ENCODE results near the gene CHN2. TPM values are rescaled to one million over a fixed set of nuclear protein-coding genes. Genes with fewer than 3 reads are reported as not detected.

CHN2 gene
- polyA plus RNA-seq, 2 of the 4 experiments (the other 2 are of a cell fraction), result 0.06 TPM; not detected in 1

DNA sequence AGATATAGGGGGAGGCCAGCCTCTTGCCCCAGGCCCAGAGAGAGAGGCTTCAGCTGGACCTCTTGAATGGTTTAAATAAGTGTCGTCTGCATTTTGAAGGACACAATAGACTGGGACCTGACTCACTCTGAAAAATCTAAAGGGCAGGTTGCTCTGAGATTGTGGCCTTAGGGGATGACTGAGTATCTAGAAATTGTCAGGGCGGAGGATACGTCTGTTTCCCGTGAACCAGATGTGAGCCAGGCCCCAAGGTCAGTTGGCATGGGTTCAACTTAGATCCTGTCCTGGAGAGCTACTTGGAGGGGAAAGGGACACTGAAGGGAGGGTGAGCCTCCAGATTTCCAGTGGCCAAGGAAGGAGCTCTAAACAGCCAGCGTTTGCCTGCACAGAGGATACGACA lies 110.2 kb downstream of the CHN2 start:
- Histone ChIP-seq H3K9me3 (no peaks in the 10 kb centered on the region), H3K27ac (no peak overlapping the region), H3K4me3 (no peak overlapping the region), H3K4me1 (no peaks in the 10 kb centered on the region), H3K4me2 (no peak overlapping the region)
- 36% methylated on average over 6 of the region's 6 CpGs for WGBS (ENCODE audit: missing lambda C conversion rate)
- DNase-seq (ENCODE audit: low read depth in 1 of 2, low spot score in 1 of 2), result no peak
- ChIA-PET POLR2A (no interaction called here), CTCF (interaction anchor here (1.4 kb wide), 1 partner anchor 115 kb away, joined by 3 read pairs; no protein-coding TSS in a partner anchor)
- ATAC-seq, result no peak
- no peak for FAIRE-seq
- TF ChIP-seq CHD2 (IDR thresholded peaks at IDR 0.05; ENCODE audit: low read length, partially characterized antibody) (no peak), MAFK (IDR thresholded peaks at IDR 0.05; ENCODE audit: partially characterized antibody) (no peak), TP53 (CRISPR knock-in tag; IDR thresholded peaks at IDR 0.05) (no peak)
- TF ChIP-seq, protein P1, sequence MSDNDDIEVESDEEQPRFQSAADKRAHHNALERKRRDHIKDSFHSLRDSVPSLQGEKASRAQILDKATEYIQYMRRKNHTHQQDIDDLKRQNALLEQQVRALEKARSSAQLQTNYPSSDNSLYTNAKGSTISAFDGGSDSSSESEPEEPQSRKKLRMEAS (IDR thresholded peaks at IDR 0.05), result no peak

DNA sequence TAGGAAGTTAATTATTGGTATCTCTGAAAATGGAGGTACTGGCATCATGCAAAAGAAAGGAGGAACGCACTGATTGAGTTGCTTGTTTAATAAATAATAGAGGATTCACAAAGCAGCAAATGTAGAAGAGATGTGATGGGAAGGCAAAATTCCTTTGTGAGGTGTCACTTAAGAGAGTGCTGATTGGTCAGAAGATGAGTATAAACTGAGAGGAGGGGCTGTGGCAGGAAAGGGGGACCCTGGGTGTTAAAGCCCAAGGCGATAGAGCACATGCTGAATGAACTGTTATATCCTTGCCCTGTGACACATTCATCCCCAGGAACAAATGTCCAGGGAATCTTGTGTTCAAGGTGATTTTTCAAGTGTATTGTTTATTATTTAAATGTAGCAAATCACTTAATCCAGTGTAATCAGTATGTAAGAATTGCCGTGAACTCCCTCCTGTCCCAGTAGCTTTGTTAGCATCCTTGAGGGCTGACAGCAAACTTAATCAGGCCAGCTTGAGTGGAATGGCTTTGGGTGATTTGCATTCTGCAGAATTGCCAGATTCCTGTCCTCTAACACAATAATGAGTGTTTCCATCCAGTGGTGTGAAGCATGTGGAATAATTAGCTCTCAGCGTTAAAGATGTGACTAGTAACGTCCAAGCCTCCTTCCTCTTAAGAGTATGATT lies 111.9 kb downstream of the CHN2 start:
- DNase-seq (ENCODE audit: low read depth in 1 of 2, low spot score in 1 of 2), result no peak
- no peak for FAIRE-seq
- TF ChIP-seq JUNB (IDR thresholded peaks at IDR 0.05), result no peak
- TF ChIP-seq RARB (CRISPR knock-in tag; IDR thresholded peaks at IDR 0.05), result no peak
- TF ChIP-seq ZC3H11A (IDR thresholded peaks at IDR 0.05), result no peak
- no peak for TF ChIP-seq ZFP36 (IDR thresholded peaks at IDR 0.05; ENCODE audit: borderline replicate concordance, partially characterized antibody)
- TF ChIP-seq EP300 (IDR thresholded peaks at IDR 0.05), result no peak
- ChIA-PET CTCF (interaction anchor here (1.0 to 1.2 kb wide), 2 partner anchors 12 to 115 kb away, joined by 3 to 4 read pairs; no protein-coding TSS in a partner anchor), POLR2A (no interaction called here)
- ATAC-seq, result no peak
- Histone ChIP-seq H3K4me2 (no peak overlapping the region), H3K9me3 (no peaks in the 10 kb centered on the region), H3K4me3 (no peak overlapping the region), H3K27ac (no peak overlapping the region), H3K4me1 (no peaks in the 10 kb centered on the region)
- 31% methylated on average over 5 of the region's 5 CpGs for WGBS (ENCODE audit: missing lambda C conversion rate)

DNA sequence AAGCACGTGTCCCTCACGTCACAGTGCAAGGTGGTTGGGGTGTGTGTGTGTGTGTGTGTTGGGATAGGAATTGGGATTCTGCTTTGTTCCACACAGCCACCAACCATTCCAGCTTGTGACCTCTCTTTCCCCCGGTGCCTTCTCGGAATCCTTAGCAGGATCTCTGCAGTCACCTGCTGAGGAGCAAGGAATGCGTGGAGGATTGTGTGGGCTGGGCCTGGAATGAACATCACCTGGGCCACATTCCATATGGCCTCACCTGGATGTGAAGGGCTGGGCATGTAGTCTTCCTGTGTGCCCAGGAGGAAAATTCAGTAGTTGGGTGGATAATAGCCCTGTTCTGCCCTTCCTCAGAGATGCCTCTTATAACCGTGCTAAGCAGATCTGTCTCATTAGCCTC lies 113.8 kb downstream of the CHN2 start:
- Histone ChIP-seq H3K4me1 (no peaks in the 10 kb centered on the region), H3K27ac (no peak overlapping the region), H3K4me3 (no peak overlapping the region), H3K9me3 (no peaks in the 10 kb centered on the region), H3K4me2 (no peak overlapping the region)
- TF ChIP-seq CHD2 (IDR thresholded peaks at IDR 0.05; ENCODE audit: low read length, partially characterized antibody) (no peak), USF2 (IDR thresholded peaks at IDR 0.05) (no peak), TFCP2L1 (CRISPR knock-in tag; IDR thresholded peaks at IDR 0.05) (no peak), POLR2A (IDR thresholded peaks at IDR 0.05; ENCODE audit: low read length) (no peak), HOXB13 (CRISPR knock-in tag; IDR thresholded peaks at IDR 0.05; ENCODE audit: low read depth) (no peak), ZFP36 (IDR thresholded peaks at IDR 0.05; ENCODE audit: borderline replicate concordance, partially characterized antibody) (no peak), EP300 (IDR thresholded peaks at IDR 0.05) (no peak)
- TF ChIP-seq, protein P2, sequence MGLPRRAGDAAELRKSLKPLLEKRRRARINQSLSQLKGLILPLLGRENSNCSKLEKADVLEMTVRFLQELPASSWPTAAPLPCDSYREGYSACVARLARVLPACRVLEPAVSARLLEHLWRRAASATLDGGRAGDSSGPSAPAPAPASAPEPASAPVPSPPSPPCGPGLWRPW (IDR thresholded peaks at IDR 0.05), result no peak
- POLR2A ChIA-PET, result interaction anchor here (0.7 kb wide), 1 partner anchor 996 kb away, joined by 3 read pairs; no protein-coding TSS in a partner anchor
- ATAC-seq (no peak), FAIRE-seq (no peak), DNase-seq (ENCODE audit: low read depth in 1 of 2, low spot score in 1 of 2) (no peak)
- CTCF ChIA-PET, result no interaction called here
- 42% methylated on average over 6 of the region's 6 CpGs for WGBS (ENCODE audit: missing lambda C conversion rate)

DNA sequence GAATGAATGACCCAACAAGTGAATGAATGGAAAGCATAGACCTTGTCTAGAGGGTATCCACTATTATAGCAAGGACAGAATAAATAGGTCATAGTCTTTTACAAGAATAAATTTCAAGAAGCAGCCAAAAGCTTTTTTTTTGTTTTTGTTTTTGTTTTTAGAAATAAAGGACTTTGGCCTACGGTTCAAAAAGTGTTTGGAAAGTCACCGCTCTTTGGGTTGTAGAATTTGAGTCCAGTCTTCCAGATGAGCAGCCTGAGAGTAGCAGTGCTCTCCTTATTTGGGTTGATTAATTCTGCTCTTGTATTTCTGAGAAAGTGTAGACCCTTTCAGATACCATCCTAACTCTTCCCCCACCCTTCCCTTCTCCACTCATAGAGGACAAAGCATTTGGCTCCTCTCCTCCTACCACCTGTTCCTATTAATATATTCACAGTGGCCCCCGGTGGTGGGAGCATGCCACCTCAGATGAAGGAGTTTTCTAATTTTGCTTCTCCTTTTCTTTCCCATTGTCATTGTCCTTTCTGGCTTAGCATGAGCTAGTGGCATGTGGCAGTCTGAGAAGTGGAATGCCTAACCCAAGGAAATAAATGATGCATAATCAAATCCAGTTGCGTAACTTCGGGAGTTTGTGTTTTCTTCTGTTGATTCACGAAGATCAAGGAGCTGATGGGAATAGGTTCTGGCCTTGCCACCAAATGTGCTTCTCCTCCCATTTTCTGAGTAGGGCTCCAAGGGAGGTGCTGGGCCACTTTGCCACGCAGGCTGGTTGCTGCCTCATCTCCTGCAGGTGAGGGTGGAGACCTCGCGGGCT lies 114.7 kb downstream of the CHN2 start:
- DNase-seq (ENCODE audit: low read depth in 1 of 2, low spot score in 1 of 2), result no peak

More for the DNA sequence above, 114.7 kb downstream of the CHN2 start:
- WGBS (ENCODE audit: missing lambda C conversion rate), result 39% methylated on average over 9 of the region's 9 CpGs
- H3K4me1 ChIP-seq, result no peaks in the 10 kb centered on the region
- ChIA-PET CTCF (no interaction called here), POLR2A (no interaction called here)
- H3K4me2 ChIP-seq, result no peak overlapping the region
- no peak overlapping the region for H3K4me3 ChIP-seq
- H3K9me3 ChIP-seq, result no peaks in the 10 kb centered on the region
- TF ChIP-seq JUN (IDR thresholded peaks at IDR 0.05) (no peak), FOSB (CRISPR knock-in tag; IDR thresholded peaks at IDR 0.05) (no peak), FOXS1 (CRISPR knock-in tag; IDR thresholded peaks at IDR 0.05) (no peak), RCOR1 (IDR thresholded peaks at IDR 0.05; ENCODE audit: low read depth, low read length) (no peak)
- ATAC-seq, result no peak
- H3K27ac ChIP-seq, result no peak overlapping the region
- no peak for FAIRE-seq

Measured in A549 (cell line).